K562 (cell line): ENCODE results near the gene HRH1.

Source experiments
- BRF1 ChIP-seq: IDR thresholded peaks from 3 replicates; pipeline ENCODE4 v1.6.1; 2011; ENCODE audit warnings: borderline replicate concordance, mild to moderate bottlenecking; ENCODE audit not compliant: insufficient read length; ENCODE audit errors: extremely low read depth
- EZH2 ChIP-seq: IDR thresholded peaks from 2 replicates; pipeline ENCODE4 v1.6.1; 2012; ENCODE audit warnings: low read depth, mild to moderate bottlenecking, inconsistent platforms, low read length, borderline replicate concordance
- PTRF ChIP-seq: fragments of 450-650 bp; IDR thresholded peaks from 2 replicates; pipeline ENCODE4 v1.6.1; 2016; ENCODE audit warnings: mild to moderate bottlenecking, missing genetic modification characterization, missing compliant biosample characterization
- TBP ChIP-seq: optimal IDR thresholded peaks from 2 replicates; pipeline ENCODE3; 2011; ENCODE audit warnings: low read depth, low read length, improper control_type of control experiment
- ZBTB8A ChIP-seq: fragments of 450-650 bp; IDR thresholded peaks from 2 replicates; pipeline ENCODE4 v1.6.1; 2018; ENCODE audit warnings: mild to moderate bottlenecking, moderate library complexity; ENCODE audit not compliant: partially characterized antibody
- TF ChIP-seq, protein P1 (sequence below): fragments of 250-450 bp; sonication (Bioruptor Pico); IDR thresholded peaks from 2 replicates; pipeline ENCODE4 v1.8.0; 2022; ENCODE audit warnings: moderate library complexity, mild to moderate bottlenecking, inconsistent platforms
- TF ChIP-seq, protein P2 (sequence below): fragments of 450-650 bp; formaldehyde crosslinking; IDR thresholded peaks from 2 replicates; pipeline ENCODE4 v1.4.0; 2022; ENCODE audit warnings: missing genetic modification characterization
- TF ChIP-seq, protein P3 (sequence below): fragments of 250-450 bp; sonication (Bioruptor Pico); IDR thresholded peaks from 2 replicates; pipeline ENCODE4 v1.5.0; 2020; ENCODE audit warnings: mild to moderate bottlenecking
- TF ChIP-seq, protein P4 (sequence below): fragments of 250-450 bp; sonication (Bioruptor Pico); IDR thresholded peaks from 2 replicates; pipeline ENCODE4 v1.9.0; 2021; ENCODE audit warnings: mild to moderate bottlenecking, inconsistent platforms
- TF ChIP-seq, protein P5 (sequence below): sonication (generic); formaldehyde crosslinking; IDR thresholded peaks from 2 replicates; pipeline ENCODE4 v1.8.1; 2023; ENCODE audit warnings: mild to moderate bottlenecking, missing genetic modification reagents
- TF ChIP-seq, protein P6 (sequence below): sonication (generic); formaldehyde crosslinking; IDR thresholded peaks from 2 replicates; pipeline ENCODE4 v1.8.1; 2022; ENCODE audit warnings: missing genetic modification reagents

DNA sequence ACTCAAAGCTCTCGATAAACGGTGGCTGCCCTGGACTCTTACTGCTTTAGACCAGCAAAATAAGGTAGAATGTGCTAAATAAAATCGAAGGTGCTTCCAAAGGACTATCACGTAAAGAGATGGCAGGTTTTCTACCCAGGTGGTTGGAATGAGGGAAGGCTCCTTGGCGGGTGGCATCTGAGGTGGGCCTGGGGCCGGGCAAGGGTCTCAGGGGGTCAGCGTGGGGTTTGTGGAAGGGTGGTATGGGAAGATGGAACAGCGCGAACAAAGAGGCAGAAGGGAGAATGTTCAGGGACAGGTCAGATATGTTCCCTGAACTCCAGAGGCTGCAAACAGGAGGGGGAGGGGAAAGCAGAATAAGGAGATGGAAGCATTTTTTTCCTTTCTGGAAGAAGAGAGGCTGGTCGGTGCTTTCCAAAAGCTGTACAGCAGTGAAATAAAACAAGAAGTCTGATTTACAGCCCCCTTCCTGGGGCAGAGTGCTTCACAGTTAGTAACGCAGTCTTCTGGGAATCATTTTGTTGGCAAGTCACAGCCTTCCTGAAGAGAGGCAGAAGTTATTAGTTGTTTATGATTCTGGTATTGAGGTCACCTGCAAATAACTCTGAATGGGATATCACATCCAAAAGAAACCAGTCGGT, 59.6 kb downstream of the HRH1 start:
- no peak for TF ChIP-seq TBP
- TF ChIP-seq, protein P1, sequence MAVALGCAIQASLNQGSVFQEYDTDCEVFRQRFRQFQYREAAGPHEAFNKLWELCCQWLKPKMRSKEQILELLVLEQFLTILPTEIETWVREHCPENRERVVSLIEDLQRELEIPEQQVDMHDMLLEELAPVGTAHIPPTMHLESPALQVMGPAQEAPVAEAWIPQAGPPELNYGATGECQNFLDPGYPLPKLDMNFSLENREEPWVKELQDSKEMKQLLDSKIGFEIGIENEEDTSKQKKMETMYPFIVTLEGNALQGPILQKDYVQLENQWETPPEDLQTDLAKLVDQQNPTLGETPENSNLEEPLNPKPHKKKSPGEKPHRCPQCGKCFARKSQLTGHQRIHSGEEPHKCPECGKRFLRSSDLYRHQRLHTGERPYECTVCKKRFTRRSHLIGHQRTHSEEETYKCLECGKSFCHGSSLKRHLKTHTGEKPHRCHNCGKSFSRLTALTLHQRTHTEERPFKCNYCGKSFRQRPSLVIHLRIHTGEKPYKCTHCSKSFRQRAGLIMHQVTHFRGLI (CRISPR knock-in tag) = no peak
- TF ChIP-seq, protein P2, sequence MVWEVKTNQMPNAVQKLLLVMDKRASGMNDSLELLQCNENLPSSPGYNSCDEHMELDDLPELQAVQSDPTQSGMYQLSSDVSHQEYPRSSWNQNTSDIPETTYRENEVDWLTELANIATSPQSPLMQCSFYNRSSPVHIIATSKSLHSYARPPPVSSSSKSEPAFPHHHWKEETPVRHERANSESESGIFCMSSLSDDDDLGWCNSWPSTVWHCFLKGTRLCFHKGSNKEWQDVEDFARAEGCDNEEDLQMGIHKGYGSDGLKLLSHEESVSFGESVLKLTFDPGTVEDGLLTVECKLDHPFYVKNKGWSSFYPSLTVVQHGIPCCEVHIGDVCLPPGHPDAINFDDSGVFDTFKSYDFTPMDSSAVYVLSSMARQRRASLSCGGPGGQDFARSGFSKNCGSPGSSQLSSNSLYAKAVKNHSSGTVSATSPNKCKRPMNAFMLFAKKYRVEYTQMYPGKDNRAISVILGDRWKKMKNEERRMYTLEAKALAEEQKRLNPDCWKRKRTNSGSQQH (CRISPR knock-in tag) = no peak
- TF ChIP-seq BRF1 = no peak
- TF ChIP-seq ZBTB8A = no peak
- TF ChIP-seq, protein P3, sequence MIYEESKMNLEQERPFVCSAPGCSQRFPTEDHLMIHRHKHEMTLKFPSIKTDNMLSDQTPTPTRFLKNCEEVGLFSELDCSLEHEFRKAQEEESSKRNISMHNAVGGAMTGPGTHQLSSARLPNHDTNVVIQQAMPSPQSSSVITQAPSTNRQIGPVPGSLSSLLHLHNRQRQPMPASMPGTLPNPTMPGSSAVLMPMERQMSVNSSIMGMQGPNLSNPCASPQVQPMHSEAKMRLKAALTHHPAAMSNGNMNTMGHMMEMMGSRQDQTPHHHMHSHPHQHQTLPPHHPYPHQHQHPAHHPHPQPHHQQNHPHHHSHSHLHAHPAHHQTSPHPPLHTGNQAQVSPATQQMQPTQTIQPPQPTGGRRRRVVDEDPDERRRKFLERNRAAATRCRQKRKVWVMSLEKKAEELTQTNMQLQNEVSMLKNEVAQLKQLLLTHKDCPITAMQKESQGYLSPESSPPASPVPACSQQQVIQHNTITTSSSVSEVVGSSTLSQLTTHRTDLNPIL (CRISPR knock-in tag) = no peak
- no peak for TF ChIP-seq PTRF
- TF ChIP-seq, protein P4, sequence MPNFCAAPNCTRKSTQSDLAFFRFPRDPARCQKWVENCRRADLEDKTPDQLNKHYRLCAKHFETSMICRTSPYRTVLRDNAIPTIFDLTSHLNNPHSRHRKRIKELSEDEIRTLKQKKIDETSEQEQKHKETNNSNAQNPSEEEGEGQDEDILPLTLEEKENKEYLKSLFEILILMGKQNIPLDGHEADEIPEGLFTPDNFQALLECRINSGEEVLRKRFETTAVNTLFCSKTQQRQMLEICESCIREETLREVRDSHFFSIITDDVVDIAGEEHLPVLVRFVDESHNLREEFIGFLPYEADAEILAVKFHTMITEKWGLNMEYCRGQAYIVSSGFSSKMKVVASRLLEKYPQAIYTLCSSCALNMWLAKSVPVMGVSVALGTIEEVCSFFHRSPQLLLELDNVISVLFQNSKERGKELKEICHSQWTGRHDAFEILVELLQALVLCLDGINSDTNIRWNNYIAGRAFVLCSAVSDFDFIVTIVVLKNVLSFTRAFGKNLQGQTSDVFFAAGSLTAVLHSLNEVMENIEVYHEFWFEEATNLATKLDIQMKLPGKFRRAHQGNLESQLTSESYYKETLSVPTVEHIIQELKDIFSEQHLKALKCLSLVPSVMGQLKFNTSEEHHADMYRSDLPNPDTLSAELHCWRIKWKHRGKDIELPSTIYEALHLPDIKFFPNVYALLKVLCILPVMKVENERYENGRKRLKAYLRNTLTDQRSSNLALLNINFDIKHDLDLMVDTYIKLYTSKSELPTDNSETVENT (CRISPR knock-in tag) = no peak
- no peak for TF ChIP-seq EZH2
- TF ChIP-seq, protein P5, sequence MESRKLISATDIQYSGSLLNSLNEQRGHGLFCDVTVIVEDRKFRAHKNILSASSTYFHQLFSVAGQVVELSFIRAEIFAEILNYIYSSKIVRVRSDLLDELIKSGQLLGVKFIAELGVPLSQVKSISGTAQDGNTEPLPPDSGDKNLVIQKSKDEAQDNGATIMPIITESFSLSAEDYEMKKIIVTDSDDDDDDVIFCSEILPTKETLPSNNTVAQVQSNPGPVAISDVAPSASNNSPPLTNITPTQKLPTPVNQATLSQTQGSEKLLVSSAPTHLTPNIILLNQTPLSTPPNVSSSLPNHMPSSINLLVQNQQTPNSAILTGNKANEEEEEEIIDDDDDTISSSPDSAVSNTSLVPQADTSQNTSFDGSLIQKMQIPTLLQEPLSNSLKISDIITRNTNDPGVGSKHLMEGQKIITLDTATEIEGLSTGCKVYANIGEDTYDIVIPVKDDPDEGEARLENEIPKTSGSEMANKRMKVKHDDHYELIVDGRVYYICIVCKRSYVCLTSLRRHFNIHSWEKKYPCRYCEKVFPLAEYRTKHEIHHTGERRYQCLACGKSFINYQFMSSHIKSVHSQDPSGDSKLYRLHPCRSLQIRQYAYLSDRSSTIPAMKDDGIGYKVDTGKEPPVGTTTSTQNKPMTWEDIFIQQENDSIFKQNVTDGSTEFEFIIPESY (CRISPR knock-in tag) = no peak
- TF ChIP-seq, protein P6, sequence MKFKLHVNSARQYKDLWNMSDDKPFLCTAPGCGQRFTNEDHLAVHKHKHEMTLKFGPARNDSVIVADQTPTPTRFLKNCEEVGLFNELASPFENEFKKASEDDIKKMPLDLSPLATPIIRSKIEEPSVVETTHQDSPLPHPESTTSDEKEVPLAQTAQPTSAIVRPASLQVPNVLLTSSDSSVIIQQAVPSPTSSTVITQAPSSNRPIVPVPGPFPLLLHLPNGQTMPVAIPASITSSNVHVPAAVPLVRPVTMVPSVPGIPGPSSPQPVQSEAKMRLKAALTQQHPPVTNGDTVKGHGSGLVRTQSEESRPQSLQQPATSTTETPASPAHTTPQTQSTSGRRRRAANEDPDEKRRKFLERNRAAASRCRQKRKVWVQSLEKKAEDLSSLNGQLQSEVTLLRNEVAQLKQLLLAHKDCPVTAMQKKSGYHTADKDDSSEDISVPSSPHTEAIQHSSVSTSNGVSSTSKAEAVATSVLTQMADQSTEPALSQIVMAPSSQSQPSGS = no peak
